Measurements from ENCODE around the gene ARHGEF17.

DNA sequence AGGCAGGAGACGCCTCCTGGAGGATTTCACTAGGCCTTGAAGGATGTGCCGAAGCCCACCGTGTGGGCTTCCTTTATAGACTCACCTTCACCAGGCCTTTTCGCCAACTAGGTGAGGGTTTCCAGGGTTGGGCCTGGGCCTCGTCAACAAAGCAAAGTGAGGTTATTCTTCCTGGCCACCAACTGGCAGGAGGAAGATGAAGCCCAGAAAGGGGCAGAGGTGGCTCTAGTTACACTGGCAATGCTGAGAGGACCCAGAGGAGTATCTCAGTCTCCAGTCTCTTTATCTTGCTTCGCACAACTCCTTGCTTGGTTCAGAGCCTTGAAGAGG is 67.7 kb downstream of the ARHGEF17 start:
- no peak for TF ChIP-seq EZH2 (IDR thresholded peaks at IDR 0.05; ENCODE audit: borderline replicate concordance, low read depth, low read length, poor library complexity, severe bottlenecking)
- TF ChIP-seq, protein P1, sequence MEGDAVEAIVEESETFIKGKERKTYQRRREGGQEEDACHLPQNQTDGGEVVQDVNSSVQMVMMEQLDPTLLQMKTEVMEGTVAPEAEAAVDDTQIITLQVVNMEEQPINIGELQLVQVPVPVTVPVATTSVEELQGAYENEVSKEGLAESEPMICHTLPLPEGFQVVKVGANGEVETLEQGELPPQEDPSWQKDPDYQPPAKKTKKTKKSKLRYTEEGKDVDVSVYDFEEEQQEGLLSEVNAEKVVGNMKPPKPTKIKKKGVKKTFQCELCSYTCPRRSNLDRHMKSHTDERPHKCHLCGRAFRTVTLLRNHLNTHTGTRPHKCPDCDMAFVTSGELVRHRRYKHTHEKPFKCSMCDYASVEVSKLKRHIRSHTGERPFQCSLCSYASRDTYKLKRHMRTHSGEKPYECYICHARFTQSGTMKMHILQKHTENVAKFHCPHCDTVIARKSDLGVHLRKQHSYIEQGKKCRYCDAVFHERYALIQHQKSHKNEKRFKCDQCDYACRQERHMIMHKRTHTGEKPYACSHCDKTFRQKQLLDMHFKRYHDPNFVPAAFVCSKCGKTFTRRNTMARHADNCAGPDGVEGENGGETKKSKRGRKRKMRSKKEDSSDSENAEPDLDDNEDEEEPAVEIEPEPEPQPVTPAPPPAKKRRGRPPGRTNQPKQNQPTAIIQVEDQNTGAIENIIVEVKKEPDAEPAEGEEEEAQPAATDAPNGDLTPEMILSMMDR (conservative IDR thresholded peaks at IDR 0.05; ENCODE audit: low read depth, low read length) = no peak

Measured in A673 (cell line).